Amniotic stem cell (primary cell): ENCODE measurements around the gene EDNRA.
"Not testable (repeated sequence)": the region's sequence is repeated elsewhere in the genome, so short reads cannot be mapped to it uniquely, and the experiment has no call there.

ENCODE experiments used
- DNase-seq: peaks from one replicate; lab custom pipeline; 2025; lab: John Stamatoyannopoulos, UW

EDNRA gene

GRCh38 chr4:147480891-147481576, at the start of gene EDNRA:
TSS of gene EDNRA (plus strand) at chr4:147481097. CDS start at chr4:147485682, 4,585 bp downstream.
- DNase-seq, result no peak

GRCh38 chr4:147434370-147434769, 46.5 kb upstream of the EDNRA start:
- DNase-seq, result not testable (repeated sequence)

- DNase-seq, result no peak
These were observed 40.5 kb upstream of the EDNRA start for GRCh38 chr4:147440442-147440841.

GRCh38 chr4:147447786-147448185, 33.1 kb upstream of the EDNRA start:
- peak; percentile 46 for DNase-seq

GRCh38 chr4:147453561-147454141, 27.2 kb upstream of the EDNRA start:
- no peak for DNase-seq

- DNase-seq, result no peak
These were observed 24.2 kb upstream of the EDNRA start for GRCh38 chr4:147456706-147457105.

GRCh38 chr4:147461161-147461560, 19.7 kb upstream of the EDNRA start:
- no peak for DNase-seq

- no peak for DNase-seq
These were observed 17.8 kb upstream of the EDNRA start for GRCh38 chr4:147463065-147463464.

- DNase-seq, result no peak
These were observed 15.4 kb upstream of the EDNRA start for GRCh38 chr4:147465461-147465860.

- no peak for DNase-seq
These were observed 3.5 kb upstream of the EDNRA start for GRCh38 chr4:147477439-147477838.

GRCh38 chr4:147479376-147479775, 1.5 kb upstream of the EDNRA start:
- DNase-seq, result no peak

GRCh38 chr4:147479786-147480185, 1.1 kb upstream of the EDNRA start:
- no peak for DNase-seq

- no peak for DNase-seq
These were observed 401 bp upstream of the EDNRA start for GRCh38 chr4:147480502-147480890.

GRCh38 chr4:147481577-147482109, 746 bp downstream of the EDNRA start:
- no peak for DNase-seq

GRCh38 chr4:147482281-147482680, 1.4 kb downstream of the EDNRA start:
- DNase-seq, result no peak

GRCh38 chr4:147485167-147485566, 4.3 kb downstream of the EDNRA start:
- DNase-seq, result no peak

- no peak for DNase-seq
These were observed 6.7 kb downstream of the EDNRA start for GRCh38 chr4:147487616-147488015.

- no peak for DNase-seq
These were observed 7.7 kb downstream of the EDNRA start for GRCh38 chr4:147488556-147488955.

- no peak for DNase-seq
These were observed 10.2 kb downstream of the EDNRA start for GRCh38 chr4:147491086-147491485.

- DNase-seq, result no peak
These were observed 11.4 kb downstream of the EDNRA start for GRCh38 chr4:147492306-147492705.

GRCh38 chr4:147492761-147493160, 11.9 kb downstream of the EDNRA start:
- DNase-seq, result no peak

- DNase-seq, result no peak
These were observed 12.4 kb downstream of the EDNRA start for GRCh38 chr4:147493307-147493706.

GRCh38 chr4:147494301-147494700, 13.4 kb downstream of the EDNRA start:
- no peak for DNase-seq

- no peak for DNase-seq
These were observed 15.6 kb downstream of the EDNRA start for GRCh38 chr4:147496500-147496899.
